ENCODE results near the gene PIGU.
A peak's percentile ranks its signal among the peaks of the same experiment; 100 is the strongest.

Gene PIGU

GRCh38 chr20:34575756-34576155 lies 101.1 kb downstream of the PIGU start:
- DNase-seq, result no peak

DNA sequence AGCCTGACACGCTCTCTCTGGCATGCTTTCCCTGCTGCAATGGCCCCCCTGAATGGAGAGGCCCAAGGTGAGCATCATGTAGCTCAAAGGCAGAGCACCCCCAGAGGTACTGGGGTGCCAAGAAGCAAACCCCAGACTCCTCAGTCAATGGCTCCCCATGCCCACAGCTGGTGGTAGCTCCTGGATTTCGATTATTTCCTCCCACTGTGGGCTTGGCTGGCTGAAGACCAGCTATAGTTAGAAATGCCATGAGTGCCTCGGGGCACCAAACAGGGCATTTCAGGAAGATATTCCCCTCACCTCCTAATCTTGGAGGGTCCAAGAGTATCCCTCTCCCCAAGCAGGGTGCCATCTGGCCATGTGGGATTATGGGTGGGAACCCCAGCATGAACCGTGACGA lies 101.6 kb downstream of the PIGU start:
- no peak for DNase-seq

DNA sequence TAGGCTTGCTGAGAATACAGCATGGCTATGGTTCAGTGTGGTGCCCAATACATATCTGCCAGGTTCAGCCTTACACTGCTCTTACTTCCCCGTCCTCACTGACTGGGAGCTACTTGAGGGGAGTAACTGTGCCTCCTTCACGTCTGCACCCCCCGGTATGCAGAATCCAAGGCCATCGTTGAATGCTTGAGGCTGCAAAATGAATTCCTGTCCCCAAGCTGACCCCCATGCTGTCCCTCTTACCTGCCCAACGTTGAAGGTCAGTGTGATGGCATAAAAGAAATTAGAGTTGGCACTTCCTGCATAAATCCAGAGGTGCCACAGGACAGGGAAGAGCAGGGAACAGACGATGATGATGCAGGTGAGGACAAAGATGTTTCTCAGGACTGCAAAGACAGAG lies 102.0 kb downstream of the PIGU start:
- no peak for DNase-seq

DNA sequence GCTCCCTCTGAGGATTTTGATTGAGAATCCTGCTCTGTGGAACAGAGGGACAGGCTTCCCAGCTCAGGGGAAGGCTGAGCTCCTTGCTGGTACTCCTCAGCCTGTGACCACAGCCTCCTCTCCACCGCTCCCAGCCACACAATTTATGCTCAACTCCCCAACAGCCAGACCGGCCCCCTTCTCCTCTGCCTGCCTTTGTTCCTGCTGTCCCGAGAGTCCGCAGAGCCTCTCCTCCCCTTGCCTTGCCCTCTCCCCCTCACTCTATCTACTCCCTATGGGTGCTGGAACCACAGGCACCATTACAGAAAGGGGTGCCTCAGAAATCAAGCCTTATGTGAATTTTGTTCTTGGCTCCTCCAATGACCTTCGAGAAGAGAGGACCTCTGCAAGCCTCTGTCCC lies 102.5 kb downstream of the PIGU start:
- DNase-seq, result no peak

DNA sequence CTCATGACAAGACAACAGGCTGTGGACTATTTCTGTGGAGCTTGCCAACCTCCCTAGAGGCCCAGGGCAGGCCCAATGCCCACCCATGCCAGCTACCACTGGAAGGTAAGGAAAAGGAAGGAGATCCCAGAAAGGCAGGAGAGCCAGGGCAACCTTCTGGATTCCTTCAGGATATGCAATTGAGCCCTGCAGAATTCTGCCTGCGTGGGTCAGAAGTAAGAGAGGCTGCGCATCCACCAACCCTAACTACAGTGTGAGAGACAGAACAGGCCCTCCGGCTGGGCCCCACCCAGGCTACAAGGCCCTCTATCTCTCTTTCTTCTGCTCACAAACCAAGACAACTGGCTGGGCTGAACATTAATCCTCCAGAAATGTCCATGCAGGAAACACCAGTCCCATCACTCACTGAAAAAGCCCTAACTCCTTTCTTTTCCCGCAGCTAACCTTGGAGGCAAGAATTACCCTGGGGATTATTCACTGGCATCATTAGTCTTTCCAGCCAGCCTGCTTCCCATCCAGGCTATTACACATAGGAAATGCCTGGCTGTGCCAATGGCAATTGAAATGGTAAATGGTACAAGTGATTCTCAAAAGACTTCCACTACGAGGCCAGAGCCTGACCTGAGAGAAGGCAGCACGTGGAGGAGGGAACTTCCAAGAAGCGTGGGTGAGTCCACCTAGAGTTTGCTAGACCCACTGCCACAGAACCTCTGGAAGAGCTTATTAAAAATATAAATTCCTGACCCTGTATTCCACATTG lies 103.2 kb downstream of the PIGU start:
- no peak for DNase-seq

DNA sequence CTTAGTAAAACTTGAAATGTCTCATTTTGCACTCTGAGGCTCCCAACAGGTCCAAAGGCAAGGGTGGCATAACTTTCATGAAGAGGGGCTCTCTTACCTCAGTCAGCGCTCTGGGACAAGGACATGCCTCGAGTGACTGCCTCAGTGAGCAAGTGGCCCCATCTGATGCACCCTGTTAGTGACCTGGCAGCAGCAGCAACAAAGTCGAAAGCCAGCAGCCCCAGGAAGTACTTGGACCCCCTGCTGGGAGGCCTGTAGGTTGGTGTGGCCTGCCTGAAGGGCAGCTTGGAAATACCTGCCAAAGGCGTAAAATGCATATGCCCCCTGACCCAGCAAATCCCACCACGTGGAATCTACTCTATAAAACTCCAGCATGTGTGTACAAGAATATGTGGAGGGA lies 105.1 kb downstream of the PIGU start:
- no peak for DNase-seq

DNA sequence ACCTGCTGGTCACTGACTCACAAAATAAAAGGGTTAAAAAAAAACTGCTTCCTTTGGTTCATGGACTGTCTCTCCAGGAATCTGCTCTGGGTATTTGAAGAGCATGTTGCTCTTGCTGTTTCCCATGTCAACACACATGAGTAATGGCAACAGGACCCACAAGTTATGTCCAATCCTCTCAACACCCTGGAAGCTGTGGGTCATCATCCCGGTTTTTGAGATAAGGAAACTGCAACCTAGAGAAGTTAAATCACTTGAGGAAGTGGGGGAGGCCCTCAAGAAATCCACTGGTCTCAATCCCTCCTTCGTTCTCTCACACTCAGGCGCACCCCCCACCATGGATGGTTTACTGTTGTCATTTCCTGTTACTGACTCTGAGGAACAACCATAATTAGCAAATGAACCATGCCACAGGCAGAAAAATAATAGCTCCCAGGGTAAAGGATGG lies 106.0 kb downstream of the PIGU start:
- DNase-seq, result no peak

DNA sequence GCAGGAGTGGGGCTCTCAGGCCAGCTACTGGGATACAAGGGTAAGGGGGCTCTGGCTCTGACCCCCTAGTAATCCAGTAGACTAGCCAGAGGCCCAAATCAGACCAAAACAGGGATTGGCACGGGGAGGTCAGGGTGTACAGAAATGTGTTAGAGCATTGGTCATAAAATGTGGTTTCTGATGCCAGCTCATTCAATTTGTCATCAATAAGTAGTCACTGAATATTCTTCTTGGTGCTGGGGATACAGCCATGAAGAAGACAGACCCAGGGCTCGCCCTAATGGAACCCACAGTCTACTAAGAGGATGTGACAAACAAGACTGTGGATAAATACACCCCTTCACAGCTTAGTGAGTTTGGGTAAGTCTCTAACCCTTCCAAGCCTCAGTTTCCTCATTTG lies 107.3 kb downstream of the PIGU start:
- DNase-seq, result no peak

- DNase-seq, result no peak
Observed at GRCh38 chr20:34567892-34568865, 108.7 kb downstream of the PIGU start.

DNA sequence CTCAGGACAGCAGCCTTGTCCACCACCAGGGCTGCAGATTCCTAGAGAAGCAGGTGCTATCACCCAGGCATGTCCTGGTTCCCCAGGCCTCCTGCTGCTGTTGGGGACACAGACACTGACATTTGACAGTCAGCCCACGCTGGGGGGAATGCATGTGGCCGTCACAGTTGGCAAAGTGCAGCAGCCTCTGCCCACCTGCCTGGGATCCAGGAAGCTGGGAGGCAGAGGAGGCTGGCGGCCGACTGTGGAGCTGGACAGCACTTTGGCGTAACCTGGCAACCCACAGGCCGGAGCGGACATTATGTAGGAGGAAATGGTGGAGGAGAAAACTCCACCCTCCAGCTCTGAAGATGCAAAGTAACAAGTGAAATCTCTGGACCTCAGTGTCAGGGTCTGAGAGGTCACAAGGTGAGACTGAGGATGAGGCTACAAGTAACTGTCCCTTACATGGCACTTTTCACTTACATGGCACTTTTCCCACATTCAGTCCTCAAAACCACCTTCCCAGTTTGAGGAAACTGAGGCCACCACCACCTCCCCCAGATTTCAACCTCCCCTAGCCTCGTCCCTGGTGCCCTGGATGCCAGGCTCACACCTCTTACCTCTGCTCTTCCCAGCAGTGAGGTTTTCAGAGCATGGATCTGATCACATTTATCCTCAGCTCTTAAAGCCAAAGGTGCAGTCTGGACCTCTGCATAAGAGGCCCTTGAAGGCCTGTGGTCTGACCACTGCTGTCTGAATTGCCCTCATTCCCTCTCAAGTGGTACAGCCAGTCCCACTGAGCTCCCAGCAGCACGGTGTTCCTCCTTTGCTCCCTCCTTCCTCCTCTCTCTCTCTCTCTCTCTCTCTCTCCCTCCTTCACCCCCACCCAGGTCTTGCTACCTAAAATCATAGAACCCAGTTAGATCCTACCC lies 109.7 kb downstream of the PIGU start:
- no peak for DNase-seq

DNA sequence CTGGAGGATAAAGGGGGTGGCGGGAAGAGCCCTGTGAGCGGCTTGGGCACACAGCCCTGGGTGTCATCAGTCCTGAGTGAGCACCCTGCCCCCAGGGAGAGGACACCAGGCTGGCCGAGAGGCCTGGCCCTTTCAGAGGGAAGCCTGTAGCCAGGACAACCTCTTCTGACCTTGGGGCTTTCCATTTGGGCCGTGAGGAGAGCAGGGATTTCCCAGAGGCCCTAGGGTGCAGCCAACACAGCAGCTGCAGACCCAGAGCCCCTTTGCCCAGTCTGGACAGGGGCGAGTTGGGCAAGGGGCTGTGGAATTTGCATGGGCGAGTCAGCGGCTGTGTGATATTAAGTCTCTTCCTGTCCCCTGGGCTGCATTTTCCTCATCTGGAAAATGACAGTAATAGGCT lies 112.1 kb downstream of the PIGU start:
- no peak for DNase-seq

GRCh38 chr20:34562641-34563040 lies 114.3 kb downstream of the PIGU start:
- no peak for DNase-seq

GRCh38 chr20:34561661-34562060 lies 115.2 kb downstream of the PIGU start:
- no peak for DNase-seq

GRCh38 chr20:34560614-34561013 lies 116.3 kb downstream of the PIGU start:
- no peak for DNase-seq

DNA sequence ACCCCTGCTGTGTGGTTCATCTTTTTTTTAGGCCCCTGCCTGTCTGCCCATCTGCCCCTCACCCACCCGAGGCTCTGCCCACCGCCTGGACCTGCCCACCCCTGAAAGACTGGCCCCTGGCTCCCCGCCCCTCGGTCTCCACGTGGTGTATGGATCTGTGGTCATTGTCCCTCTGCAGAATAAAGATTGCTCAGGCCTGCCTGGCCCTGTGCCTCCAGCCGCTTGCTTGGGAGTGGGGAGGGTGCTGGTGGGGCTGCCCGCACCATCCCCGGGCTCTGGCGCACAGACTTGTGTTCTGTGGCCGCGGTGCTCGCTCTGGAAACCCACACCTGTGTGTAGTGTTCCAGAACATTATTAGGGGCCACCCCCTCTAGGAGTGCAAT lies 116.8 kb downstream of the PIGU start:
- DNase-seq, result no peak

DNA sequence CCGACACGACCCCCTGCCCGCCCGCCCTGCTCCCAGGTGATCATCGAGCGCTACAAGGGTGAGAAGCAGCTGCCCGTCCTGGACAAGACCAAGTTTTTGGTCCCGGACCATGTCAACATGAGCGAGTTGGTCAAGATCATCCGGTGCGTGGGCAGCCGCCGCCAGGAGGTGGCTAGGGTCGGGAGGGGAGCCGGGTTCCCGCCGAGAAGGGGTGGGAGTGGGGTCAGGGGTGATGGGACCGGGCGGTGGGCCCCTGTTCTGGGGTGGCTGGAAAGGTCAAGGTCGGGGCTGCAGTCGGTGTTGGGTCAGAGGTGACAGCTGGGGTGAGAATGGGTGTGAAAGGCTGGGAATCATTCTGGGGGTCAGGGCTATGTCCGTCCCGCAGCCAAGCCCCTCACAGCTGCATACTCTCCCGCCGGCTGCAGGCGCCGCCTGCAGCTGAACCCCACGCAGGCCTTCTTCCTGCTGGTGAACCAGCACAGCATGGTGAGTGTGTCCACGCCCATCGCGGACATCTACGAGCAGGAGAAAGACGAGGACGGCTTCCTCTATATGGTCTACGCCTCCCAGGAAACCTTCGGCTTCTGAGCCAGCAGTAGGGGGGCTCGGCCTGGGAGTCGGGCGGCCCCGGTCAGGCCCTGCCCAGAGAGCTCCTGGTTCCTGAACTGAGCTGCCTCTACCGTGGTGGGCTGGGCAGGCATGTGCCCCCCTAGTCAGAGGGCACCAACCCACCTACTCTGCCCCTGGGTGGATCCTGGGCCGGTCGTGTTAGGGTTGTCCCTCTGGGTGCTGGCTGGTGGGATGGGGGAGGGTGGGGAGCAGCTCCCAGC lies 117.4 kb downstream of the PIGU start:
- DNase-seq, result no peak

DNA sequence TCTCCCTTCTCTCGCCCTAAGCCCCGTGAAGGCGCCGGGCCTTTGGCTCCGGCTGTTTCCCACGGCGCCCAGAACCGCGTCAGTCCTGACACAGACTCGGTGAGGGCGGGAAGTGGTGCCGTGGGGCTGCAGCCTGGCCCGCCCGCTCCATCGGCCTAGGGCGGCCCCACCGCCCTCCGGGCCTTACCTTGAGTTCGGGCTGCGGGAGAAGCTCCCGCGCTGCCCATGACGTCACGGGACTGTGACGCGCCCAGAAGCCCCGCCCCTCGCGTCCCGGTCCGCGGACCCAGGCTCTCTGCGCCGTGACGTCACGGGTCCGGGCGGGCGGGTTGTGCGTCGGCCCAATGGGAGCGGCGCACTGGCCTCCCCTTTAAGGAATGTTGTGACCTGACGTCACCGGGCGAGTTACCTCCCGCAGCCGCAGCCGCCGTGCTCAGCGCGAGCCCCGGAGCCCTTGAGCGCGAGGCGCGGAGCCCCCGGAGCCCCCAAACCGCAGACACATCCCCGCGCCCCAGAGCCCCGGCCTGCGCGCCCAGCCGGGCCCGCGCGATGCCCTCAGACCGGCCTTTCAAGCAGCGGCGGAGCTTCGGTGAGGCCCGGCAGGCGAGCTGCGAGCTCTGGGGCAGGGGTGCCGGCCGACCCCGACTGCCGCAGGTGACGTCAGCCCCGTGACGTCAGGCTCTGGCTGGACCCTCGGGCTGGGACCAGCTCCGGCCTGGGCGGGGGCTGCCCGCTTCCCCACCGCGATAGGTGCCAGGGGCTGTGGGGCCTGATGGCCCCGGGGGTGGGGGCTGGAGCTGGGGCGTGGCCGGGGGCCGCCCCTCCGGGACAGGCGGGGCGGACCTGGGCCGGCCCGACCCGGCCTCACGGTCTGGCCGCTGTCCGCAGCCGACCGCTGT lies 118.3 kb downstream of the PIGU start, which contains the start of gene MAP1LC3A:
Gene MAP1LC3A, plus strand, starts transcription at position 399 of the 899 bp plus-strand sequence. Its CDS starts 151 bp downstream, at position 550.
- DNase-seq, result peak; percentile 92 to 94

- DNase-seq, result no peak
Observed at GRCh38 chr20:34557936-34558319, 119.0 kb downstream of the PIGU start.

DNA sequence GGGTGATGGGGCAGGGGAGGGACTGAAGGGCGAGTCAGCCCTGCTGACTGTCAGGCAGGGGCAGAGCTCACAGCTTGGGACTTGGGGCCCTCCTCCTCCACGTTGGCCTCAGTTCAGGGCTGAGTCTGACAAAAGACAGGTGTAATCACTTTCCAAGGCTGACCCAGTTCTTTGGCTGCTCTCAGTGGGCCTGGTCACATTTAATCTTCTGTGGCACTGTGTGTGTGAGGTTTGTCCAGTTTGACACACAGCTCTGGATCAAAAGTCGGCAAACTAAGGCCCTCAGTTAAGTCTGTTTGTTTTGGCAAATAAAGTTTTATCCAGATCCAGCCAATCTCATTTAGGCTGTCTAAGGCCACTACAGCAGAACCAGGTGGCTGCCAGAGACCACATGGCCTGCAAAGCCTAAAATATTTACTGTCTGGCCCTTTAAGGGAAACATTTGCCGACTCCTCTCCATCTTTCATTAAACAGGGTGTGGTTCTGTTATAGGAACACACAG lies 123.5 kb downstream of the PIGU start:
- no peak for DNase-seq

GRCh38 chr20:34552569-34552968 lies 124.3 kb downstream of the PIGU start:
- no peak for DNase-seq

DNA sequence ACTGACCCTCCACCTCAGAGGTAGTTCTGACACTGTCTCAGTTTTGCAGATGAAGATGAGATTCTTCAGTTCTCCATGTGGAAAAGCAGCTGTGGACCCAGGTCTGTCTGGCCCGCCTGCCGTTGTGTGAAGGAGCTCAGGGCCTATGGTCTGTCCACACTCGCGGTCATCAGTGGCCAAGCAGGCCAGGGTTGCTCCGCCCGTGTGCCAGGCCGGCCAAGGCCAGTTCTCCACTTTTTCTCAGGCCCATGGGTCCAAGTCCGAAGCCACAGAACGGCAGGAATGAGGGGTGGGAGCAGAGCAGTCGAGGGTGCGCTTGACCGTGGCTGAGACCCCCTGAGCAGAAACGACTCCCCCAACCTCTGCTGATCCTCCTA lies 127.0 kb downstream of the PIGU start:
- no peak for DNase-seq
